Prostate gland (tissue), 2 donors: ENCODE data around the gene ZC3H12A.

Experiments used
- CTCF ChIP-seq, 4 experiments: fragments of 200-600 bp in 2 of 4; fragments of 450-650 bp in 2 of 4; sonication (generic) in 2 of 4; IDR thresholded peaks; 1 replicate in 3 of 4; 2 replicates in 1 of 4; pipeline ENCODE4 v1.5.1; 2016 to 2019; ENCODE audit warnings: antibody characterized with exemption in 4 of 4, mild to moderate bottlenecking in 2 of 4, moderate library complexity in 2 of 4
- POLR2AphosphoS5 ChIP-seq: sonication (generic); formaldehyde crosslinking; IDR thresholded peaks from one replicate; pipeline ENCODE4 v1.6.1; 2017; ENCODE audit warnings: antibody characterized with exemption

GRCh38 chr1:37472994-37473393 is 1.4 kb upstream of the ZC3H12A start:
- no peak for TF ChIP-seq POLR2AphosphoS5
- TF ChIP-seq CTCF (IDR thresholded peaks at IDR 0.05) = no peak
